HL-60 (cell line): Measurements from ENCODE around the gene TSPAN33.
A peak's percentile ranks its signal among the peaks of the same experiment; 100 is the strongest.
"Not testable (repeated sequence)": the region's sequence is repeated elsewhere in the genome, so short reads cannot be mapped to it uniquely, and the experiment has no call there.

Experiments
- DNase-seq, 2 experiments: peaks; one replicate each; pipeline ENCODE4 v3.0.0-alpha.2; 2010 to 2020; ENCODE audit warnings: low read depth in 1 of 2, low spot score in 1 of 2
- H3K27ac ChIP-seq: fragments of 250-450 bp; sonication (Bioruptor Pico); replicated peaks from 2 replicates; pipeline ENCODE4 v1.5.1; 2020; ENCODE audit warnings: mild to moderate bottlenecking, moderate library complexity
- H3K27me3 ChIP-seq: fragments of 250-450 bp; sonication (Bioruptor Pico); 2 replicates; pipeline ENCODE4 v1.5.1; 2021; ENCODE audit warnings: mild to moderate bottlenecking, moderate library complexity; ENCODE audit not compliant: insufficient read depth, poor library complexity, severe bottlenecking
- H3K4me3 ChIP-seq: replicated peaks from 2 replicates; pipeline ENCODE4 v1.5.1; 2011; ENCODE audit warnings: mild to moderate bottlenecking, control low read depth, low read length; ENCODE audit not compliant: insufficient read depth
- CTCF ChIP-seq: IDR thresholded peaks from one replicate; pipeline ENCODE4 v1.5.1; 2011; ENCODE audit warnings: low read length, control low read depth, inconsistent platforms; ENCODE audit not compliant: insufficient read depth
- GABPA ChIP-seq: IDR thresholded peaks from 2 replicates; pipeline ENCODE4 v1.6.1; 2012; ENCODE audit warnings: low read depth
- POLR2AphosphoS5 ChIP-seq: IDR thresholded peaks from 2 replicates; pipeline ENCODE4 v1.6.1; 2012; ENCODE audit warnings: low read depth
- SPI1 ChIP-seq: IDR thresholded peaks from 2 replicates; pipeline ENCODE4 v1.6.1; 2012; ENCODE audit warnings: low read depth, mild to moderate bottlenecking, borderline replicate concordance
- TF ChIP-seq, protein P1 (sequence below): IDR thresholded peaks from 2 replicates; pipeline ENCODE4 v1.6.1; 2012; ENCODE audit warnings: low read depth; ENCODE audit not compliant: insufficient replicate concordance

Gene TSPAN33

GRCh38 chr7:129169171-129169671, 24.7 kb downstream of the TSPAN33 start:
- Histone ChIP-seq H3K4me3 (peak overlapping the region; percentile 28), H3K27ac (no peak overlapping the region), H3K27me3 (no peaks in the 10 kb centered on the region)
- DNase-seq, result no peak
- TF ChIP-seq, protein P1, sequence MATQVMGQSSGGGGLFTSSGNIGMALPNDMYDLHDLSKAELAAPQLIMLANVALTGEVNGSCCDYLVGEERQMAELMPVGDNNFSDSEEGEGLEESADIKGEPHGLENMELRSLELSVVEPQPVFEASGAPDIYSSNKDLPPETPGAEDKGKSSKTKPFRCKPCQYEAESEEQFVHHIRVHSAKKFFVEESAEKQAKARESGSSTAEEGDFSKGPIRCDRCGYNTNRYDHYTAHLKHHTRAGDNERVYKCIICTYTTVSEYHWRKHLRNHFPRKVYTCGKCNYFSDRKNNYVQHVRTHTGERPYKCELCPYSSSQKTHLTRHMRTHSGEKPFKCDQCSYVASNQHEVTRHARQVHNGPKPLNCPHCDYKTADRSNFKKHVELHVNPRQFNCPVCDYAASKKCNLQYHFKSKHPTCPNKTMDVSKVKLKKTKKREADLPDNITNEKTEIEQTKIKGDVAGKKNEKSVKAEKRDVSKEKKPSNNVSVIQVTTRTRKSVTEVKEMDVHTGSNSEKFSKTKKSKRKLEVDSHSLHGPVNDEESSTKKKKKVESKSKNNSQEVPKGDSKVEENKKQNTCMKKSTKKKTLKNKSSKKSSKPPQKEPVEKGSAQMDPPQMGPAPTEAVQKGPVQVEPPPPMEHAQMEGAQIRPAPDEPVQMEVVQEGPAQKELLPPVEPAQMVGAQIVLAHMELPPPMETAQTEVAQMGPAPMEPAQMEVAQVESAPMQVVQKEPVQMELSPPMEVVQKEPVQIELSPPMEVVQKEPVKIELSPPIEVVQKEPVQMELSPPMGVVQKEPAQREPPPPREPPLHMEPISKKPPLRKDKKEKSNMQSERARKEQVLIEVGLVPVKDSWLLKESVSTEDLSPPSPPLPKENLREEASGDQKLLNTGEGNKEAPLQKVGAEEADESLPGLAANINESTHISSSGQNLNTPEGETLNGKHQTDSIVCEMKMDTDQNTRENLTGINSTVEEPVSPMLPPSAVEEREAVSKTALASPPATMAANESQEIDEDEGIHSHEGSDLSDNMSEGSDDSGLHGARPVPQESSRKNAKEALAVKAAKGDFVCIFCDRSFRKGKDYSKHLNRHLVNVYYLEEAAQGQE, result no peak
- TF ChIP-seq SPI1, result no peak
- TF ChIP-seq CTCF, result no peak
- TF ChIP-seq POLR2AphosphoS5, result no peak
- no peak for TF ChIP-seq GABPA

GRCh38 chr7:129169686-129170440, 25.4 kb downstream of the TSPAN33 start:
- TF ChIP-seq POLR2AphosphoS5 (no peak), GABPA (no peak)
- TF ChIP-seq, protein P1, result no peak
- Histone ChIP-seq H3K4me3 (peak overlapping the region; percentile 28), H3K27ac (no peak overlapping the region), H3K27me3 (no peaks in the 10 kb centered on the region)
- DNase-seq, result peak in 1 of 2 experiments; percentile 29

- no peak overlapping the region for H3K4me3 ChIP-seq
- H3K27me3 ChIP-seq, result no peaks in the 10 kb centered on the region
- no peak overlapping the region for H3K27ac ChIP-seq
- no peak for DNase-seq
- TF ChIP-seq, protein P1, result no peak
- TF ChIP-seq POLR2AphosphoS5, result no peak
- no peak for TF ChIP-seq GABPA
- no peak for TF ChIP-seq SPI1
- TF ChIP-seq CTCF, result no peak
Observed at GRCh38 chr7:129170441-129171021, 26.0 kb downstream of the TSPAN33 start.

- not testable (repeated sequence) for H3K4me3 ChIP-seq, H3K27ac ChIP-seq, H3K27me3 ChIP-seq, DNase-seq
Observed at GRCh38 chr7:129173861-129174260, 29.4 kb downstream of the TSPAN33 start.
